Stimulated activated CD4-positive, alpha-beta T cell treated with anti-CD3 and anti-CD28 coated beads, TNF-alpha, amount 100 ng/mL, for 48 hours (primary cell): ENCODE measurements around the gene PLEKHG5.

ENCODE experiments used
- DNase-seq, 3 donors: peaks; one replicate each; pipeline ENCODE4 v3.0.0-alpha.2; 2020; ENCODE audit warnings: low read depth in 3 of 3

Gene PLEKHG5

GRCh38 chr1:6510493-6510892 is 19.0 kb upstream of the PLEKHG5 start:
- no peak for DNase-seq

- DNase-seq = no peak
These were observed 18.4 kb upstream of the PLEKHG5 start for GRCh38 chr1:6509919-6510291.

- no peak for DNase-seq
These were observed 17.9 kb upstream of the PLEKHG5 start for GRCh38 chr1:6509220-6509918.

- no peak for DNase-seq
These were observed 17.3 kb upstream of the PLEKHG5 start for GRCh38 chr1:6508816-6509189.

- no peak for DNase-seq
These were observed 16.8 kb upstream of the PLEKHG5 start for GRCh38 chr1:6508154-6508815.

- no peak for DNase-seq
These were observed 16.0 kb upstream of the PLEKHG5 start for GRCh38 chr1:6507461-6507911.

GRCh38 chr1:6507037-6507428 is 15.6 kb upstream of the PLEKHG5 start:
- no peak for DNase-seq

GRCh38 chr1:6506210-6507036 is 15.0 kb upstream of the PLEKHG5 start:
- no peak for DNase-seq

- no peak for DNase-seq
These were observed 14.1 kb upstream of the PLEKHG5 start for GRCh38 chr1:6505367-6506209.

- no peak for DNase-seq
These were observed 13.4 kb upstream of the PLEKHG5 start for GRCh38 chr1:6504887-6505286.

GRCh38 chr1:6503884-6504602 is 12.6 kb upstream of the PLEKHG5 start:
- DNase-seq = no peak

- no peak for DNase-seq
These were observed 10.8 kb upstream of the PLEKHG5 start for GRCh38 chr1:6502000-6502891.

- DNase-seq = no peak
These were observed 9.9 kb upstream of the PLEKHG5 start for GRCh38 chr1:6501279-6501813.

GRCh38 chr1:6500544-6501278 is 9.2 kb upstream of the PLEKHG5 start:
- DNase-seq = no peak

GRCh38 chr1:6499296-6499695 is 7.8 kb upstream of the PLEKHG5 start:
- no peak for DNase-seq

- no peak for DNase-seq
These were observed 7.2 kb upstream of the PLEKHG5 start for GRCh38 chr1:6498576-6499111.

GRCh38 chr1:6497867-6498575 is 6.6 kb upstream of the PLEKHG5 start:
- no peak for DNase-seq

GRCh38 chr1:6497215-6497866 is 5.9 kb upstream of the PLEKHG5 start:
- no peak for DNase-seq
